Central memory CD4-positive, alpha-beta T cell (primary cell): ENCODE data around the gene PDZD2.

Experiments used
- DNase-seq: peaks from one replicate; pipeline ENCODE4 v3.0.0; 2022

PDZD2 gene

DNA sequence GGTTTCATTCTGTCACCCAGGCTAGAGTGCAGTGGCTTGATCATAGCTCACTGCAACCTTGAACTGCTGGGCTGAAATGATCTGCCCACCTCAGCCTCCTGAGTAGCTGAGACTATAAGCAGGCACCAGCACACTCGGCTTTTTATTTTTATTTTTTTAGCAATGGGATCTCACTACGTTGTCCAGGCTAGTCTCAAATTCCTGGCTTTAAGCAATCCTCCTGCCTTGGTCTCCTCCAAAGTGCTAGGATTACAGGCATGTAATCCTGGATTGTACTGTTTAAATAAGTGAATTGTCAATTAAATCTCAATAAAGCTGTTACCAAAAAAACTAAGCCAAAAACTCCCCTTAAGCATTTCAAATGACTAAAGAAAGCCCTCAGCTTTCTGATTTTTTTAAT lies 516.3 kb downstream of the PDZD2 start:
- DNase-seq = no peak

DNA sequence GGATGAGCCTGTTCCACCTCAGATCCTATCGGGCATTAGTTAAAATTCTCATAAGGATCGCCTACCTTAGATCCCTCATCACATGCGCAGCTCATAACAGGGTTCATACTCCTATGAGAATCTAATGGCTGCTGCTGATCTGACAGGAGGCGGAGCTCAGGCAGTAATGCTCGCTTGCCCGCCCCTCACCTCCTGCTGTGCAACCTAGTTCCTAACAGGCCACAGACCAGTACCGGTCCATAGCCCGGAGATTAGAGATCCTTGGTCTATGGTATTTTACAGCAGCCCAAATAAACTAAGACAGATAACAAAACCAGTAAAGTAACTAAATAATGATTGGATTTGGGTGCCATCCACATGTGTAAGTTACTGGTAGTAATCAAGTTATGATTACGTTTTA lies 517.7 kb downstream of the PDZD2 start:
- DNase-seq = no peak

DNA sequence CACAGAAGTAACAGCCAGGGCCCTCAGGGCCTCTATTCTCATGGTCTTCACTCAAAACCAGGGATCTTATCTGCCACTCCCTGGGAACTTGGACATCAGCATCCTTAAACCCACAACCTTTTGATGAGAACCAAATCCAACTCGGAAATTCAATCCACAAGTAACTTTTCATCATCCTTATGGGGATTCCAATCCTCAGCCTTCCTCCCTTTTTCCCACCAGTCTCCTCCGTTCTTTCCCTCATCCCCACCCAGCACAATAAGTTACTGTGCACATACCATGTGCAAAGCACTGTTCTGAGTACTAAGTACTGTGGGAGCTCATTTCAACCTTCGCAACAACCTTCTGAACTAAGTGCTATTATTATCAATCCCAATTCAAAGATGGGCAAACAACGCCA lies 518.1 kb downstream of the PDZD2 start:
- DNase-seq = no peak

DNA sequence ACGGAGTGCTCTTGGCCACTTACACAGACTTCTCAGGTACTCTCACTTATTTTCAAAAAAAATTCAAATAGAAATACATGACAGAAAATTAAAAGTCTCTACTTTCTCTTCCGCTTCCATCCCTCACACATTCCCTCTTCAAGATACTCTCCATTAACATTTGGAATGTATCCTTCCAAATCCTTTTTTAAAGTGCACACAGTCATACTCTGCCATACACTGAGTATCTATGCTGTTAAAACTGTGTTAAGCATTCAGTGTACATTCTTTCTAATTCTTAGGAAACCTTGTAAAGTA lies 519.7 kb downstream of the PDZD2 start:
- no peak for DNase-seq

DNA sequence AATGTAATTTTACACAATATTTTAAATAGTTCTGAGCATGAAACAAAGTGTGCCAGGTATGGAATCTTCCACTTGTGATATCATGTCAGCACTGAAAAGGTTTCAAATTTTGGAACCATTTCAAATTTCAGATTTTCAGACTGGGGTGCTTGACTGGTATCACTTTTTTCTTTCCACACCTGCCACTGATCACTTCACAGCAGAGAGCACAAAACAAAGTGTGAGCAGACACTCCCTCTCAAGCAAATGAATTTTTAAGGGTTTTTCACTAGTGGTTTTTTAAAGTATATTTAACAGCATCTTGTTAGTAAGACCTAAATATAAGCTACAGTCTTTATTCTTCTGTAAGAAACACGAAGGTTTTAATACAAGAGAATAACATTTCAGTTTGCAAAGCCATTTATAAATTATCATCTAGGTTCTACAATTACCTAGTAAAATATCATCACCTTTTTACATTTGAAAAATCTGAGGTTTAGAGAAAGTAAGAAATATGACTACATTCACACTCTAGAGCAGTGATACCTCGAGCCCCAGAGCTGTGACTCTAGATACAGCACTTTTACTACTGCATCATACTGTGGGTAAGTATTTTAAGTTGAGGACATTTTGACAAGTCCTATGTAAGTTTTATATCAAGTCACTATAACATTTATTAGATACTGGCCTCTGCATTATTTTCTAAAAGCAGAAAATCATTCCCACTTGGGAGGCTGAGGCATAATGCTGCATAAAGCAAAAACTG lies 520.6 kb downstream of the PDZD2 start:
- no peak for DNase-seq

DNA sequence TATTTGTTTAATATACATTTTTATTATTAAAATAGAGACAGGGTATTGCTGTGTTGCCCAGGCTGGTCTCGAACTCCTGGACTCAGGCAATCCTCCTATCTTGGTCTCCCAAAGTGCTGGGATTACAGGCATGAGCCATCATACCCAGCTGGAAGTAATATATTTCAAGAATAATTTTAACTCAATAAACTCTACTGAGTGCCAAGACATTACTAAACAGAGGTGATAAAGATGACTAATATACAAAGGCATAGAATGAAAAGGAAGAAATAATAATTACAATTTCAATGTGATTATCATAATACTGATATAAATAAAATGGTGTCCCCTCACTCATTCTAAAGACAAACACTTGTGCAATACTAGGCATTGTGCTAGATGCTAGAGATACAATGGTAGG lies 521.3 kb downstream of the PDZD2 start:
- DNase-seq = no peak
